Skeletal muscle tissue (tissue), 4 donors: ENCODE results near the gene PDZD4. TPM values are rescaled to one million over a fixed set of nuclear protein-coding genes. Genes with fewer than 3 reads are reported as not detected.

Source experiments
- H3K27ac ChIP-seq: one replicate; pipeline ENCODE4 v1.7.0; 2013; ENCODE audit warnings: mild to moderate bottlenecking, low read depth, low read length, inconsistent platforms
- H3K27me3 ChIP-seq, 3 donors: one replicate each; pipeline ENCODE4 v1.7.0; 2013; ENCODE audit warnings: low read length in 3 of 3; ENCODE audit not compliant: control insufficient read depth in 3 of 3, insufficient read depth in 3 of 3
- H3K36me3 ChIP-seq, 3 donors: one replicate each; pipeline ENCODE4 v1.7.0; 2013; ENCODE audit warnings: low read length in 3 of 3; ENCODE audit not compliant: control insufficient read depth in 3 of 3, insufficient read depth in 3 of 3
- H3K4me1 ChIP-seq, 3 donors: one replicate each; pipeline ENCODE4 v1.7.0; 2013; ENCODE audit warnings: low read length in 3 of 3, mild to moderate bottlenecking in 3 of 3; ENCODE audit not compliant: control insufficient read depth in 3 of 3, insufficient read depth in 3 of 3
- H3K4me3 ChIP-seq, 3 donors: one replicate each; pipeline ENCODE4 v1.7.0; 2013; ENCODE audit warnings: low read length in 3 of 3
- H3K9ac ChIP-seq, 3 donors: one replicate each; pipeline ENCODE4 v1.7.0; 2013; ENCODE audit warnings: low read length in 3 of 3, mild to moderate bottlenecking in 3 of 3, moderate library complexity in 2 of 3, low read depth in 1 of 3
- H3K9me3 ChIP-seq, 3 donors: one replicate each; pipeline ENCODE4 v1.7.0; 2013; ENCODE audit warnings: low read length in 3 of 3; ENCODE audit not compliant: control insufficient read depth in 3 of 3
- total RNA-seq: library from RNA; depleted of rRNA; stranded (reverse); fragments of >200 nt; gene quantifications from one replicate; pipeline ENCODE4 v1.2.3, GENCODE V29; 2014
- donor health status: Osteomylitis.

Gene PDZD4
- total RNA-seq, 1 donor from 2014 or later = 2.6 TPM

- H3K9ac ChIP-seq = peak overlapping the region; percentile 30 to 64 (median 60)
- no peaks in the 10 kb centered on the region for H3K27me3 ChIP-seq
- peaks cover 2 to 6% (median 3%) of the 10 kb centered on the region in 3 donors for H3K36me3 ChIP-seq
- no peaks in the 10 kb centered on the region for H3K9me3 ChIP-seq
- peaks cover 19 to 46% (median 30%) of the 10 kb centered on the region in 3 donors for H3K4me1 ChIP-seq
- H3K4me3 ChIP-seq = peak overlapping the region in 2 of 3 donors; percentile 20 to 49
- peak overlapping the region; percentile 91 for H3K27ac ChIP-seq
These were observed 50.3 kb downstream of the PDZD4 start for GRCh38 chrX:153779891-153780677.

- Histone ChIP-seq H3K27me3 (no peaks in the 10 kb centered on the region), H3K4me1 (peaks cover 18 to 41% (median 30%) of the 10 kb centered on the region in 3 donors), H3K36me3 (peaks cover 2 to 3% (median 3%) of the 10 kb centered on the region in 3 donors), H3K9ac (no peak overlapping the region), H3K27ac (no peak overlapping the region), H3K4me3 (no peak overlapping the region), H3K9me3 (no peaks in the 10 kb centered on the region)
These were observed 51.7 kb downstream of the PDZD4 start for GRCh38 chrX:153778684-153779101.

- peaks cover 13 to 36% (median 25%) of the 10 kb centered on the region in 3 donors for H3K4me1 ChIP-seq
- H3K9me3 ChIP-seq = no peaks in the 10 kb centered on the region
- peaks cover 2 to 3% (median 3%) of the 10 kb centered on the region in 3 donors for H3K36me3 ChIP-seq
- H3K27ac ChIP-seq = no peak overlapping the region
- no peak overlapping the region for H3K9ac ChIP-seq
- no peaks in the 10 kb centered on the region for H3K27me3 ChIP-seq
- H3K4me3 ChIP-seq = no peak overlapping the region
These were observed 52.2 kb downstream of the PDZD4 start for GRCh38 chrX:153778181-153778580.

- H3K27me3 ChIP-seq = no peaks in the 10 kb centered on the region
- H3K27ac ChIP-seq = no peak overlapping the region
- no peaks in the 10 kb centered on the region for H3K9me3 ChIP-seq
- no peaks in the 10 kb centered on the region for H3K36me3 ChIP-seq
- no peak overlapping the region for H3K9ac ChIP-seq
- no peak overlapping the region for H3K4me3 ChIP-seq
- H3K4me1 ChIP-seq = peaks cover 10 to 31% (median 18%) of the 10 kb centered on the region in 3 donors
These were observed 52.9 kb downstream of the PDZD4 start for GRCh38 chrX:153777261-153778090.

GRCh38 chrX:153776611-153777045 lies 53.7 kb downstream of the PDZD4 start:
- Histone ChIP-seq H3K9ac (no peak overlapping the region), H3K27me3 (no peaks in the 10 kb centered on the region), H3K4me3 (no peak overlapping the region), H3K36me3 (no peaks in the 10 kb centered on the region), H3K4me1 (peaks cover 5 to 23% (median 12%) of the 10 kb centered on the region in 3 donors), H3K27ac (no peak overlapping the region), H3K9me3 (no peaks in the 10 kb centered on the region)

- no peaks in the 10 kb centered on the region for H3K36me3 ChIP-seq
These were observed 54.2 kb downstream of the PDZD4 start for GRCh38 chrX:153776120-153776599.

GRCh38 chrX:153775293-153776119 lies 54.8 kb downstream of the PDZD4 start:
- H3K36me3 ChIP-seq = no peaks in the 10 kb centered on the region
- H3K27me3 ChIP-seq = peaks cover 0 to 4% (median 0%) of the 10 kb centered on the region in 3 donors
- peaks cover 4 to 16% (median 8%) of the 10 kb centered on the region in 3 donors for H3K4me1 ChIP-seq
- H3K9me3 ChIP-seq = no peaks in the 10 kb centered on the region
- H3K27ac ChIP-seq = no peak overlapping the region
- no peak overlapping the region for H3K4me3 ChIP-seq
- no peak overlapping the region for H3K9ac ChIP-seq

More at GRCh38 chrX:153776120-153776599, 54.2 kb downstream of the PDZD4 start:
- Histone ChIP-seq H3K4me3 (no peak overlapping the region), H3K4me1 (peaks cover 5 to 19% (median 11%) of the 10 kb centered on the region in 3 donors), H3K9me3 (no peaks in the 10 kb centered on the region), H3K9ac (no peak overlapping the region), H3K27me3 (no peaks in the 10 kb centered on the region), H3K27ac (no peak overlapping the region)

GRCh38 chrX:153774576-153775292 lies 55.6 kb downstream of the PDZD4 start:
- no peak overlapping the region for H3K9ac ChIP-seq
- H3K27ac ChIP-seq = no peak overlapping the region
- H3K4me1 ChIP-seq = peaks cover 0 to 8% (median 2%) of the 10 kb centered on the region in 3 donors
- no peaks in the 10 kb centered on the region for H3K9me3 ChIP-seq
- H3K4me3 ChIP-seq = no peak overlapping the region
- H3K27me3 ChIP-seq = peaks cover 0 to 4% (median 0%) of the 10 kb centered on the region in 3 donors
- no peaks in the 10 kb centered on the region for H3K36me3 ChIP-seq
